GM12801 (cell line): ENCODE data around the gene OSBPL5.

Source experiments
- CTCF ChIP-seq: IDR thresholded peaks from one replicate; pipeline ENCODE4 v1.5.1; 2011; ENCODE audit warnings: control low read depth; ENCODE audit not compliant: insufficient read length; ENCODE audit errors: extremely low read depth

OSBPL5 gene

GRCh38 chr11:3069425-3069824, 95.7 kb downstream of the OSBPL5 start:
- no peak for TF ChIP-seq CTCF

- no peak for TF ChIP-seq CTCF
Observed at GRCh38 chr11:3060436-3061025, 104.6 kb downstream of the OSBPL5 start.

- TF ChIP-seq CTCF = no peak
Observed at GRCh38 chr11:3058753-3059664, 106.1 kb downstream of the OSBPL5 start.

- TF ChIP-seq CTCF = no peak
Observed at GRCh38 chr11:3057069-3057963, 107.8 kb downstream of the OSBPL5 start, which contains the start of gene CARS1. TSS of gene CARS1 (minus strand) at chr11:3057423. CDS start at chr11:3057367, 56 bp downstream.

- TF ChIP-seq CTCF = no peak
Observed at GRCh38 chr11:3056296-3057068, 108.6 kb downstream of the OSBPL5 start.

GRCh38 chr11:3055891-3056290, 109.2 kb downstream of the OSBPL5 start:
- no peak for TF ChIP-seq CTCF
